NCI-H1930 (cell line): ENCODE results near the gene OTUD4.
"Not testable (repeated sequence)": the region's sequence is repeated elsewhere in the genome, so short reads cannot be mapped to it uniquely, and the experiment has no call there.

ENCODE experiments used
- DNase-seq, 2 experiments: peaks; one replicate each; lab custom pipeline; 2025; lab: John Stamatoyannopoulos, UW

OTUD4 gene

GRCh38 chr4:145178740-145179280, 1.6 kb downstream of the OTUD4 start:
- no peak for DNase-seq

GRCh38 chr4:145177906-145178538, 2.4 kb downstream of the OTUD4 start:
- no peak for DNase-seq

DNA sequence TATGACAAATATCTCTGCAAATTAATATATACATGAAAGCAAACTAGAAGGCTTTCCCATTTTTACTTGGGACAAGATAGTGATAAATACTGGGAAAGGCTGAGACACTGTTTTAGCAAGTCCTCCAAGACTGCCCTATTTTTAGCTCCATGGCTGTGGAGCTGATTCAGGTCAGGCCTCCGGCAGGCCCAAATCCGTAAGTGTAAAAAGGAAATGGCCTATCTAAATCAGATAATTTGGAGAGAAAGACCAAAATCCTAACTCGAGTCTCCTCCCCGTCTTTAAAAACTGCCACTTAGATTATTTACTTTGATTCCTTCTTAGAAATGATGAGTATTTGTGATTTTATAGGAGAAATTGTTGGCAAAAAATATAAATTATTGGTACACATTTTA, 2.9 kb downstream of the OTUD4 start:
- no peak for DNase-seq

DNA sequence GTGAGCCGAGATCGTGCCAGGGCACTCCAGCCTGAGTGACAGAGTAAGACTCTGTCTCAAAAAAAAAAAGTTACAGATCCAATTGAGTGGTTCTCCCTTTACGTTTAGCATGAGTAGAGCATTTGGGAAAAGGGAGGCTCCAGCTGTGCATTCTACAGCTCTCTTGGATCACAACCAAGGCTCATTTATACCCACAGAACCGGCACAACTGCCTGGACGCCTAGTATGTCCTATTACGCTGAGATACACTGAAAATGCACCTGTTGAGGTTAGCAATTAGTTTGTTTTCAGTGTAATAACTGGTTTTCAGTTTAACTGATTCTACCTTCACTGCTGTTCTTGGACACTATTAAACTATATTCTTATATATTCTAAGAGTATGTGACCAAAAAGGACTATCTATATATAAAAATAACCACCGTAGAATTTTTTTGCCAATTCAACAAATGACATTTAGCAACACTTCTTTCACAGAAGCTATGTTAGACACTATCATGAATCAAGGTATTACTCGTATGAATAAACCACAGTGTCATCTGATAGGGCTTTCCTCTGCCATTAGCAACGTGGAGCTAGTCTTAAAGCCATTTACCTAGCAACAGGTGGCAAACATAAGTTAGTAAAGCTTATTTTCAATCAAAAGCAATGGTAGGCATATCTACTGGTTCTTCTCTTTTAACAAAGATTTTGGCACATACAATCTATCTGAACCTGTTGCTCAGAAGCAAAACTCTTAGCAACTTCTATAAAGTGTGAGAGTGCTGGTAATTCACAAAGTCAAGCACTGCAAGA, 3.6 kb downstream of the OTUD4 start:
- DNase-seq = no peak

DNA sequence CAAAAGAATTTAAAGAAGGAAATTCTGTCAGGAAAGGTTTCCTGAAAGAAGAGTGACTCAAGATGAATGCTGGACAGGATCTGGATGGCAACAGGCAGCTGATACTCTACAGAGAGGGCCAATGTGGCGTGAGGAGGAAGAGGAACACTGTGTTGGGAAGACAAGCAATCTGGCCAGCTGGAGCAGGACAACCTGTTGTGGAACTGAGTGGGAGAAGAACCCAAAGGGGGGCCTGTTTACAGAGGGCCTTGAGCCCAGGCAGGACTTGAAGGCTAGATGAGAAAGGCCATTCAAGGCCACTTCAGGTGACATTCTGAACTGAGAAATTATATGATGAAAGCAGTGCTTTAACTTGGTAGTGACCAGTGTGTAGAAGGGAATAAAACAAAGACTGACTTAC, 8.5 kb downstream of the OTUD4 start:
- DNase-seq = no peak

DNA sequence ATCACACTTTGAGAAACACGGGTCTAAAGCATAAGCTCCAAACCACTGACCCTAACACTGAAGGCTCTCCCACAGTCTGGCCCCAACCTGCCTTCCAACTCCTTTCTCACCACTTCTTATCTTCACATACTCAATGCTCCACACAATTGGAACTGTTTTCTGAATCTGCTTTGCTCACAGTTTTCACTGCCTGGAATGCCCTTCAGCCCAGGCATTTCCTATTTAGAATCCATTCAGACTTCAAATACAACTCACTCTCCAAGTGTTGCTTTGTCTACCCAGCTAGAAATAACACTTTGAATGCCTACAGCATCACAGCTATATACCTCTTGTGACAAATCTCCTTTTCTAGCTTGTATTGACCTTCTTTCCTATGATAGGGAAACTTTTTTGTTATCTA, 10.2 kb downstream of the OTUD4 start:
- no peak for DNase-seq

- DNase-seq = no peak
Observed at GRCh38 chr4:145168581-145169187, 11.7 kb downstream of the OTUD4 start.

DNA sequence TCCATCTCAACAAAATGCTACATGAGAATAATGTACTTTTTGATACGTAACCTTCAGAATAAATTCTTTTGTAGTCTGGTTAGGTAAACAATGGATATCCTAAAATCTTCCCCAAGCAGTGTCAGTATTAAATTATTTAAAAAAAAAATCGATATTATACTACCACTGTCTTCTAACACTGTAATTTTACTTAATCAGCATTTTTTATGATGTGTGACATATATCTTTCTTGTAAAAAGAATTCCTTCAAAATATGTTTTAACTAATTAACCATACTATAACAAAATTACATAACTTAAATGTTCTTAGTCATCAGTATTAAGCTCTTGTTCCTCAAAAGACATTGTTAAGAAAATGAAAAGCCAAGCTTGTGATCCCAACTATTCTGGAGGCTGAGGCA, 12.5 kb downstream of the OTUD4 start:
- no peak for DNase-seq

DNA sequence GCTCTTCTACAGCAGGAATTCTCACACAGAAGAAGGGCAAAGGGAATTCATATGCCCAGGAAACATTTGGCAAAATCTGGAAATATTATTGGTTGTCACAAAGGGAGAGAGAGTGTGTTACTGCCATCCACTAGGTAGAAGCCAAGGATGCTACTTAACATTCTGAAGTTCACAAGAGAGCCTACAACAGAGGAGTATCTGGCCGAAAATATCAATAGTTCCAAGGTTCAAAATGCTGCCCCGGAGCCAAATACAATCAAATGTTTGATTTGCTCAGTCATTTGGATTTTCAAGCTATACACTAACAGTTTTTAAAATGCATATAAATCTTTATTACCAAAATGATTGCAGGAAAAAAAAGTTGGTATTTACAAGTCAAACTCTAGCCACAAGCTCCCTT, 18.8 kb downstream of the OTUD4 start:
- DNase-seq = no peak

DNA sequence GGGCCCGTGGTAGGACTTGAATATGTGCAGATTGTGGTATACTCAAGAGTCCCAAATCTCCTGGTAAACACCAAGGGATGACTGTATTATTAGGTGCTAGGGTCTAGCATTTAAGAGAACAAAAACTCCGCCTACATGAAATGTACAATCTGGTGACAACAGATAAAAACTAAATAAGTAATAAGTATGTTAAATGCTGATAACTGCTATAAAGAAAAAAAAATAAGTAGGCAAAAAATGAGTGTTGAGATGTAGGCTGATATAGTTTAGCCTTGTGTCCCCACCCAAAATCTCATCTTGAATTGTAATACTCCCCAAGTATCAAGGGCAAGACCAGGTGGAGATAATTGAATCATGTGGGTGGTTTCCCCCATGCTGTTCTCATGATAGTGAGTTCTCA, 23.4 kb downstream of the OTUD4 start:
- DNase-seq = no peak

DNA sequence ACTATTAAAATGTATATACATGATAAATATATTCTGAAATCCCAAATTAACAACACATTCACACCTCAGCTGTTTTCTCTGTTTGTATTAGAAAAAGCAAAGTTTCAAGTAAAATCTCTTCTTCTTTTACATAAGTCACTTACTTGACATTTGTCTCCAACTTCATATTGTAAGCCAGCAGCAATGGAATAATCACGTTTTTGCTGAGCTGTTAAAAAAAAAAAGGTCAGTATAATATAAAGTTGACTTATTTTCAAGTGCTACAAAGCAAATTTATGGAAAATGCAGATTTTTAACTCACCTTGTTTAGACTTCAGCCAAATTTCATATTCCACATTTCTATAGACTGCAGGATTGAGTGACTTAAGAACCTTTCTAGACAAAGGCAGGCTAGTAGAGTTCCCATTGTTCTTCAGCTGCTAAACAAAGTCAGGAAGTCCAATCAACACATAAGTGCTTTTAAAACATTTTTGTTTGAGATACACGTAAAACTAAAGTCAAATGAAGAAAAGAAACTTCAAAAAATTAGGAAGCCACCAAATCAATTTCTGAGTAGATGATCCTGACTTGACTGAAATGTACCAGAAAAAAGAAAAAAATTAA, 25.0 kb downstream of the OTUD4 start:
- DNase-seq = no peak

- DNase-seq = no peak
Observed at GRCh38 chr4:145154573-145154972, 25.8 kb downstream of the OTUD4 start.

DNA sequence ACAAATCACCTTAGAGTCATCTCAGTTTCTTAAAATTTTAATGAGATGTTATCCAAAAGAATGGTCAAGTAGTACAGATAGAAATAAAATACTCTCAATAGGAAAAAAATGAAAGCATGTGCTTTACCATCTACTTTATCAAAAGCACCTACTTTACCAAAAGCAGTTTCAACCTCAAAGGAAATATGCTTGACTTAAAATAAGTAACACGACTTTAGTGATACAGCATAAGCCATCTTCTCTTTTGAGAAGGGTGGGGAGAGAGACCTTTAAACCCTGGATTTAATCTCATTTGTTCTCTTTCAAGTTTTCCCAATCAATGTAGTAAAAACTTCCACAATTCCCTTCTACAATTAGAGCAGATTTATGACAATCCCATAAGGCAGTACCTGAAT, 26.5 kb downstream of the OTUD4 start:
- no peak for DNase-seq

GRCh38 chr4:145153181-145153903, 27.0 kb downstream of the OTUD4 start:
- DNase-seq = no peak

- no peak for DNase-seq
Observed at GRCh38 chr4:145148980-145149379, 31.4 kb downstream of the OTUD4 start.

- not testable (repeated sequence) for DNase-seq
Observed at GRCh38 chr4:145136219-145136618, 44.2 kb downstream of the OTUD4 start.

DNA sequence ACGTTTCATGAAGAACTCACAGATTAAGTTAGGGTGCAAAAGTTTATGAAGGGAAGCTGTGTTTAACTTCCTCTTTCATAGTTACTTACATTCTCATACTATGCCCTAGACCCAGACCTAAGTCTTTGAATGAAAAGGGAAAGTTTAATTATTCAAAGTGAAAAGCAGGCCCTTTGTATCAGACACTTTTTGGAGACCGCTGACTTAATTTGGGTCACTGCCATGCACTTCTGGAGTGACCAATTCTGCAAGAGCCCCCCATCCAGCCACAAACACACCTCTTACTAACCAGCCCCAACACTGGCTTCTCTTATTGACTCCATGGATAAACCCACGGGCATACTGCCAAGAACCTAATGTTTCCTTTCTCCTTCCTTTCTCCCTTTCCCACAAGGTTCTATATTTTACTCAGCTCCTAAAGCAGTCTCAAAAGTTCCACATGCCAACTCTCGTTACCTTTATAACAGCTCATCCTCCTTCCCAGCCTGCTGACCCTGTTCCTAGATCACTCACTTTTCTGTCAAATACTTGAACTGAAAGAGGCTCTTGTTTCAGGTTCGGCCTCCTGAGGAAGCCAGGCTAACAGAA, 47.8 kb downstream of the OTUD4 start:
- no peak for DNase-seq

GRCh38 chr4:145131848-145132247, 48.5 kb downstream of the OTUD4 start:
- DNase-seq = no peak

GRCh38 chr4:145130788-145131399, 49.5 kb downstream of the OTUD4 start:
- no peak for DNase-seq

DNA sequence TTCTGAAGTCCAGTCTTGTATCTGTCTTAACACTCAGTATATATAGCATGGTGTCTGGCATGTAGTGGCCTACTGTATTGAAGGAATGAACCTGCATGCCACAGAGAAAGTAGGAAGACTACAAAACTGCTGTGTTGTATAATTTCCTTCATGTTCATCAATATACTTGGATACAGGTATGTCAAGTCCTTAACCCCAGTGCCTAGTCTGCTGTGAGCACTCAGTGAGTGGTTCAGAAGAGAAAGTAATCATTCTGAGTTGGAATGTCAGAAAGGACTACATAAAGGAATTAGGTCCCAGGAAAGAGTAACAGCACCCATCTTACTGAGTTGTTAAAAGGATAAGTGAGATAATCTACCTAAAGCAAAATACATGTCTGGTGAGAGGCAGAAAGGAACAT, 50.3 kb downstream of the OTUD4 start:
- DNase-seq = no peak

GRCh38 chr4:145125396-145125795, 55.0 kb downstream of the OTUD4 start:
- no peak for DNase-seq
